HCT116 (cell line): Measurements from ENCODE around the gene ZNF536. TPM values are rescaled to one million over a fixed set of nuclear protein-coding genes. Genes with fewer than 3 reads are reported as not detected.

Experiments
- ATAC-seq: fragments of 200-7000 bp; cut with Tn5 transposase; 2 replicates; pipeline ENCODE4 v1.9.1; 2020; ENCODE audit warnings: mild to moderate bottlenecking, moderate library complexity
- BruUV-seq: library from RNA; stranded (reverse); fragments of 400-500 nt; replicated peaks from 2 replicates; lab custom pipeline; 2021; lab: Mats Ljungman, UMichigan
- CTCF ChIA-PET: fragments of 300-600 bp; sonication (Branson Sonifier 250); formaldehyde crosslinking; loops from one replicate; lab custom pipeline; 2021; ENCODE audit warnings: antibody characterized with exemption; lab: Charles Lee
- POLR2A ChIA-PET: fragments of 300-600, 350-600 bp; sonication (Branson Sonifier 250); formaldehyde crosslinking; loops from one replicate; lab custom pipeline; 2021; ENCODE audit warnings: antibody characterized with exemption; lab: Charles Lee
- RAD21 ChIA-PET, 2 experiments: fragments of 300-600 bp; sonication (Branson Sonifier 250); formaldehyde crosslinking; loops; one replicate each; lab custom pipeline; 2023; ENCODE audit warnings: low total read pairs in 2 of 2; ENCODE audit not compliant: uncharacterized antibody in 2 of 2, unreplicated experiment in 2 of 2, low non-redundant PET in 1 of 2; lab: Charles Lee
- DNase-seq: peaks from one replicate; pipeline ENCODE4 v3.0.0-alpha.2; 2010; ENCODE audit warnings: low read depth, low spot score
- H2AFZ ChIP-seq: fragments of 200-600 bp; shearing (Covaris generic), sonication (generic); 2 replicates; pipeline ENCODE4 v1.6.1; 2017; ENCODE audit warnings: low read depth, mixed run types, mixed read lengths, antibody characterized with exemption, low read length; ENCODE audit not compliant: poor library complexity, severe bottlenecking
- H3K27ac ChIP-seq: 2 replicates; pipeline ENCODE4 v1.5.1; 2012; ENCODE audit warnings: low read depth, low read length
- H3K27me3 ChIP-seq: fragments of 200-600 bp; sonication (generic); 2 replicates; pipeline ENCODE4 v1.6.1; 2016; ENCODE audit warnings: mixed run types, low read length, mixed read lengths; ENCODE audit not compliant: insufficient read depth
- H3K36me3 ChIP-seq, 2 experiments: fragments of 200-500 bp in 1 of 2; fragments of 200-600 bp in 1 of 2; sonication (Bioruptor generic) in 1 of 2; sonication (generic) in 1 of 2; 2 replicates each; pipeline versions ENCODE4 v1.5.1 to v1.6.1; 2014 to 2016; ENCODE audit warnings: low read length in 2 of 2, inconsistent platforms in 1 of 2, mixed read lengths in 1 of 2, mixed run types in 1 of 2; ENCODE audit not compliant: insufficient read depth in 2 of 2, control insufficient read depth in 1 of 2
- H3K4me1 ChIP-seq, 2 experiments: fragments of 200-600 bp in 1 of 2; sonication (generic) in 1 of 2; 2 replicates each; pipeline versions ENCODE4 v1.5.1 to v1.6.1; 2012 to 2017; ENCODE audit warnings: low read length in 2 of 2, inconsistent platforms in 1 of 2, mild to moderate bottlenecking in 1 of 2, mixed read lengths in 1 of 2, mixed run types in 1 of 2, moderate library complexity in 1 of 2; ENCODE audit not compliant: insufficient read depth in 2 of 2, control insufficient read depth in 1 of 2
- H3K4me2 ChIP-seq: fragments of 200-600 bp; sonication (generic); 2 replicates; pipeline ENCODE4 v1.6.1; 2017; ENCODE audit warnings: mixed run types, low read length, mixed read lengths
- H3K4me3 ChIP-seq, 2 experiments: fragments of 200-600 bp in 1 of 2; sonication (generic) in 1 of 2; replicated peaks in 1 of 2; 2 replicates each; pipeline ENCODE4 v1.5.1; 2011 to 2016; ENCODE audit warnings: low read length in 2 of 2, control low read depth in 1 of 2, low read depth in 1 of 2, mild to moderate bottlenecking in 1 of 2, mixed read lengths in 1 of 2, mixed run types in 1 of 2
- H3K79me2 ChIP-seq: fragments of 200-600 bp; sonication (generic); 2 replicates; pipeline ENCODE4 v1.6.1; 2017; ENCODE audit warnings: mild to moderate bottlenecking, mixed run types, low read length, moderate library complexity, mixed read lengths; ENCODE audit not compliant: insufficient read depth
- H3K9ac ChIP-seq: fragments of 200-600 bp; sonication (generic); 2 replicates; pipeline ENCODE4 v1.6.1; 2016; ENCODE audit warnings: low read length, mixed read lengths
- H3K9me2 ChIP-seq: fragments of 200-600 bp; sonication (generic), shearing (Covaris generic); 2 replicates; pipeline ENCODE4 v1.6.1; 2017; ENCODE audit warnings: mixed run types, mild to moderate bottlenecking, moderate library complexity; ENCODE audit not compliant: insufficient read depth
- H3K9me3 ChIP-seq, 2 experiments: fragments of 200-500 bp in 1 of 2; fragments of 200-600 bp in 1 of 2; sonication (Bioruptor generic) in 1 of 2; sonication (generic) in 1 of 2; 2 replicates each; pipeline ENCODE4 v1.6.1; 2014 to 2017; ENCODE audit warnings: low read length in 2 of 2, mixed read lengths in 2 of 2, inconsistent platforms in 1 of 2, low read depth in 1 of 2, mild to moderate bottlenecking in 1 of 2, mixed run types in 1 of 2, moderate library complexity in 1 of 2; ENCODE audit not compliant: control insufficient read depth in 1 of 2, insufficient read depth in 1 of 2
- H4K20me1 ChIP-seq: fragments of 200-600 bp; sonication (generic), shearing (Covaris generic); 2 replicates; pipeline ENCODE4 v1.6.1; 2017; ENCODE audit warnings: mixed run types, mild to moderate bottlenecking, moderate library complexity; ENCODE audit not compliant: insufficient read depth
- ELF1 ChIP-seq: IDR thresholded peaks from 2 replicates; pipeline ENCODE4 v1.6.1; 2012; ENCODE audit warnings: low read depth, borderline replicate concordance
- EZH2 ChIP-seq: fragments of 200-600 bp; sonication (generic); IDR thresholded peaks from 2 replicates; pipeline ENCODE4 v1.6.1; 2017; ENCODE audit warnings: antibody characterized with exemption, mixed run types
- EZH2phosphoT487 ChIP-seq: fragments of 200-600 bp; IDR thresholded peaks from 2 replicates; pipeline ENCODE4 v1.6.1; 2018; ENCODE audit warnings: antibody characterized with exemption, borderline replicate concordance
- FOSL1 ChIP-seq: IDR thresholded peaks from 2 replicates; pipeline ENCODE4 v1.6.1; 2012; ENCODE audit warnings: low read depth
- POLR2A ChIP-seq: IDR thresholded peaks from 2 replicates; pipeline ENCODE4 v1.7.0; 2011; ENCODE audit warnings: borderline replicate concordance; ENCODE audit not compliant: insufficient read depth, insufficient read length; ENCODE audit errors: extremely low read depth
- POLR2AphosphoS5 ChIP-seq: IDR thresholded peaks from 2 replicates; pipeline ENCODE4 v1.6.1; 2011; ENCODE audit warnings: mild to moderate bottlenecking, low read depth, low read length, moderate library complexity
- SRF ChIP-seq: IDR thresholded peaks from 2 replicates; pipeline ENCODE4 v1.6.1; 2012; ENCODE audit warnings: low read depth
- TCF7L2 ChIP-seq: IDR thresholded peaks from 2 replicates; pipeline ENCODE4 v1.7.0; 2011; ENCODE audit warnings: borderline replicate concordance, inconsistent platforms; ENCODE audit not compliant: insufficient read depth, insufficient read length; ENCODE audit errors: extremely low read depth
- intact Hi-C: fragments of 100-400 bp; cut with micrococcal nuclease; formaldehyde crosslinking; loops from 2 replicates; pipeline ENCODE4 v1.10.0; 2022
- total RNA-seq: library from RNA; stranded (reverse); gene quantifications from one replicate; pipeline ENCODE4 v1.2.1, GENCODE V29; 2021; ENCODE audit not compliant: unreplicated experiment
- TF ChIP-seq, protein P1 (sequence below): IDR thresholded peaks from 2 replicates; pipeline ENCODE4 v1.6.1; 2011; ENCODE audit warnings: mild to moderate bottlenecking, low read length, moderate library complexity; ENCODE audit not compliant: insufficient replicate concordance; ENCODE audit errors: extremely low read depth
- TF ChIP-seq, protein P2 (sequence below): IDR thresholded peaks from 2 replicates; pipeline ENCODE4 v1.6.1; 2012

ZNF536 gene
- total RNA-seq, 1 experiment from 2014 or later: not detected

DNA sequence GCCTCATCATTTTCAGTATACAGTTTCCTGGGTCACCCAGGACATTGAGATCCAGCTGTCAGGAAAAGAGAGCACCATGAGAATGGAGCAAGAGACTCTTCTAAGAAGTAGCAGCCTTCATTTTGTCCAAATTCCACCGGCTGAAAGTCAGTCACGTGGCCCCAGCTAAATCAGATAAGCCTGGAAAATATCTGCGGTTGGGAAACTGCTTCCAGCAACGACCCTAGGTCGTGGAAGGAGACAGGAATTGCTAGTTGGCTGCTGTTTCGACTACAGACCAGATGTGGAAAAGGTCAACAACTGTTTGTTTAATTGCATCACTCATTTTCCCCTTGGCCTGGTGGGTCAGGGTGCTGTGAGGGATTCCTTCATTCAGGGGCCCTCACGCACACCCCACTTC, 107.0 kb downstream of the ZNF536 start:
- H3K4me1 ChIP-seq: no peaks in the 10 kb centered on the region
- ChIA-PET POLR2A (no interaction called here), RAD21 (no interaction called here), CTCF (no interaction called here)
- no peak for TF ChIP-seq FOSL1
- TF ChIP-seq TCF7L2: no peak
- no peak for TF ChIP-seq SRF
- TF ChIP-seq EZH2: no peak
- TF ChIP-seq POLR2A: no peak
- TF ChIP-seq, protein P1, sequence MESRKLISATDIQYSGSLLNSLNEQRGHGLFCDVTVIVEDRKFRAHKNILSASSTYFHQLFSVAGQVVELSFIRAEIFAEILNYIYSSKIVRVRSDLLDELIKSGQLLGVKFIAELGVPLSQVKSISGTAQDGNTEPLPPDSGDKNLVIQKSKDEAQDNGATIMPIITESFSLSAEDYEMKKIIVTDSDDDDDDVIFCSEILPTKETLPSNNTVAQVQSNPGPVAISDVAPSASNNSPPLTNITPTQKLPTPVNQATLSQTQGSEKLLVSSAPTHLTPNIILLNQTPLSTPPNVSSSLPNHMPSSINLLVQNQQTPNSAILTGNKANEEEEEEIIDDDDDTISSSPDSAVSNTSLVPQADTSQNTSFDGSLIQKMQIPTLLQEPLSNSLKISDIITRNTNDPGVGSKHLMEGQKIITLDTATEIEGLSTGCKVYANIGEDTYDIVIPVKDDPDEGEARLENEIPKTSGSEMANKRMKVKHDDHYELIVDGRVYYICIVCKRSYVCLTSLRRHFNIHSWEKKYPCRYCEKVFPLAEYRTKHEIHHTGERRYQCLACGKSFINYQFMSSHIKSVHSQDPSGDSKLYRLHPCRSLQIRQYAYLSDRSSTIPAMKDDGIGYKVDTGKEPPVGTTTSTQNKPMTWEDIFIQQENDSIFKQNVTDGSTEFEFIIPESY: no peak
- TF ChIP-seq ELF1: no peak
- no peak for TF ChIP-seq POLR2AphosphoS5
- TF ChIP-seq, protein P2, sequence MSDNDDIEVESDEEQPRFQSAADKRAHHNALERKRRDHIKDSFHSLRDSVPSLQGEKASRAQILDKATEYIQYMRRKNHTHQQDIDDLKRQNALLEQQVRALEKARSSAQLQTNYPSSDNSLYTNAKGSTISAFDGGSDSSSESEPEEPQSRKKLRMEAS: no peak
- no peaks in the 10 kb centered on the region for H4K20me1 ChIP-seq
- no TSS peak for BruUV-seq
- no peak for DNase-seq
- no peaks in the 10 kb centered on the region for H3K79me2 ChIP-seq
- no peak overlapping the region for H3K4me2 ChIP-seq
- no peaks in the 10 kb centered on the region for H3K9me2 ChIP-seq
- intact Hi-C loops: no loop called here
- H2AFZ ChIP-seq: no peak overlapping the region
- no peaks in the 10 kb centered on the region for H3K9me3 ChIP-seq
- H3K9ac ChIP-seq: no peak overlapping the region
- H3K27me3 ChIP-seq: peaks cover 6% of the 10 kb centered on the region; the same call in 1 of the 2 replicates
- no peaks in the 10 kb centered on the region for H3K36me3 ChIP-seq
- H3K27ac ChIP-seq: no peak overlapping the region
- no peak for ATAC-seq
- no peak overlapping the region for H3K4me3 ChIP-seq

DNA sequence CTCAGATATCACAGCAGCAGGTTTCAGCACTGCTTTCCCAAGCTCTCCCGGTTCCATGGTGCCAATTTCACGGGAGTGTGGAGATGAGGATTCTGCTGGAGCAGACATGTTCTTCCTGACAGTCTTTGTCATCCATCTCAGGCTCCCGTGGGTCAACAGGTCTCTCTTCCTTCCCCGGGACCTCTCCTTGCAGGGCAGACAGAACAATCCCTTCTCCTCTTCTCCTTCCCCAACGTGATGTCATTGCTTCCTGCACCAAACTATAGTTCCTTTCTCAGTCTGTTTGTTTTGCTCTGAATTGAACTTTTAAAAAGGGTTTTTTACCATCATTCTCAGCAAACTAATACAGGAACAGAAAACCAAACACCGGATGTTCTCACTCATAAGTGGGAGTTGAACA, 107.9 kb downstream of the ZNF536 start:
- Histone ChIP-seq H3K4me1 (no peaks in the 10 kb centered on the region), H3K27ac (no peak overlapping the region), H3K9me2 (no peaks in the 10 kb centered on the region), H2AFZ (no peak overlapping the region), H3K36me3 (no peaks in the 10 kb centered on the region), H3K79me2 (no peaks in the 10 kb centered on the region), H4K20me1 (no peaks in the 10 kb centered on the region), H3K4me3 (no peak overlapping the region), H3K4me2 (no peak overlapping the region), H3K9ac (no peak overlapping the region), H3K27me3 (0 out of 2 replicates have a peak, but pooled peaks cover 4% of the 10 kb centered on the region), H3K9me3 (no peaks in the 10 kb centered on the region)
- DNase-seq: no peak
- TF ChIP-seq EZH2phosphoT487: no peak
- no peak for TF ChIP-seq TCF7L2
- POLR2A ChIA-PET: no interaction called here
- RAD21 ChIA-PET: no interaction called here
- ATAC-seq: no peak
- intact Hi-C loops: no loop called here
- no TSS peak for BruUV-seq
- CTCF ChIA-PET: no interaction called here
